ENCODE data around the gene KCNH8. TPM values are rescaled to one million over a fixed set of nuclear protein-coding genes. Genes with fewer than 3 reads are reported as not detected.
A peak's percentile ranks its signal among the peaks of the same experiment; 100 is the strongest.
"Not testable (repeated sequence)": the region's sequence is repeated elsewhere in the genome, so short reads cannot be mapped to it uniquely, and the experiment has no call there.

Gene KCNH8
- total and polyA plus RNA-seq, 5 experiments from 2014 or later, result 0.26 to 0.58 TPM; not detected in 3

DNA sequence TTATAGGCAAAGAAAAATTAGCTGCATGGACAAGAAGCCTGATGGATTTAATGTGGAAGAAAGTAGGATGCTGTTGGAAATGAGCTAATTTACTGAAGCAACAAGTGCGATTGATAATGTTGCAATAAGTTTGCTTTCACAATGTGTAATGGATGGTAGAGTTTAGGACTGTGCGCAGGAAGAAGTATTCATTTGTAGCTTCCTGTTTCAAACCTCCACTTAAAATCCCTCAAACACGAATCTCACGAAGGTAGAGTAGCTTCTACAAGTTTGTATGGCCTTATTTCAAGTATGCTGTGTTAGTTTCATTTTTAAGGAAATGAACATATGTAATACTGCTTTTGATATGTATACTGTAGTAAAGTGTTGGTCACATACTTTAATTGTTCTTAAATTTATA, 42.3 kb downstream of the KCNH8 start:
- H3K27ac Mint-ChIP-seq, result no peak overlapping the region
- ATAC-seq (no peak), DNase-seq (no peak)
- POLR2A ChIA-PET, result no interaction called here
- no peaks in the 10 kb centered on the region for H3K27me3 Mint-ChIP-seq
- H3K36me3 Mint-ChIP-seq, result no peaks in the 10 kb centered on the region
- no peak overlapping the region for H3K4me3 Mint-ChIP-seq
- H3K9me3 Mint-ChIP-seq, result no peaks in the 10 kb centered on the region
- H3K4me1 Mint-ChIP-seq, result peaks cover 0 to 4% (median 0%) of the 10 kb centered on the region in 4 donors

DNA sequence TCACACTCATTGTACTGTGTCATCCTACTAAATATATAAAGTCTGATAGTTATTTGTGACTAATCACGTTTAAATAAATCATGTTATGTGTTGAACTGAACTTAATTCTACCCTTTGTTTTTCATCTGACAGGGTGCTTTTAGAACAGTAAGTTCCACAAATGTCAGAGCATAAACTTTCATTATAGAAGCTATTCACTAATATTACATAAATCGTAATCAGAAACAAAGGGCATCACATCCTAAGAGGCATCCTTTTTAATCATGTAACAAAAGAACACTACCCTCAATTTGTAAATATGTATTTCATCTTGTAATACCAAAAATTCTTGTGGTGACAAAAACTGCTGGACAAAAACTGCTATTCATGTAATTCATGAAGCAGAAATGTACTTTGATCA, 50.8 kb downstream of the KCNH8 start:
- ATAC-seq, result no peak
- Mint-ChIP-seq H3K27me3 (peaks cover 0 to 3% (median 1%) of the 10 kb centered on the region in 5 donors), H3K4me3 (no peak overlapping the region), H3K9me3 (no peaks in the 10 kb centered on the region), H3K36me3 (no peaks in the 10 kb centered on the region), H3K27ac (no peak overlapping the region), H3K4me1 (no peaks in the 10 kb centered on the region)
- POLR2A ChIA-PET, result no interaction called here
- no peak for DNase-seq

DNA sequence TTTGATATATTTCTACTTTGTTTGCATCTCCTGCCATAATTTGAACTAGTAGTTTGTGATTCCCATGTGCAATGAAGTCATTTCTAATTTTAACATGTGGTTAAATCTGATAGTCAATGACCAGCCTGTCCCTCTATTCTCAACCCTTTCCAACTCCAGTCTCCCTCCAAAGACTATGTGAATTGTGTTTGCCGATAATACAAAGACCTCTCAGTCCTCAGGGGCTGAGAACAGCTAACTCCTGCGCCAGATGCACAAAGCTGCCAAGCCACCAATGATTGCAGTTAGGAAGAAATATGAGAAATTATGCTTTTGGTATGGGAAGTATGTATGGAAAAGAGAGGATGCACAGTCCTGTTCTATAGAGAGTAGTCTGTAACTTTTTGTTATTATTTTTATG, 54.0 kb downstream of the KCNH8 start:
- Mint-ChIP-seq H3K4me1 (no peaks in the 10 kb centered on the region), H3K27ac (no peak overlapping the region), H3K4me3 (no peak overlapping the region), H3K9me3 (no peaks in the 10 kb centered on the region), H3K36me3 (no peaks in the 10 kb centered on the region), H3K27me3 (peaks cover 0 to 10% (median 2%) of the 10 kb centered on the region in 5 donors)
- ATAC-seq (no peak), DNase-seq (no peak)
- POLR2A ChIA-PET, result no interaction called here

DNA sequence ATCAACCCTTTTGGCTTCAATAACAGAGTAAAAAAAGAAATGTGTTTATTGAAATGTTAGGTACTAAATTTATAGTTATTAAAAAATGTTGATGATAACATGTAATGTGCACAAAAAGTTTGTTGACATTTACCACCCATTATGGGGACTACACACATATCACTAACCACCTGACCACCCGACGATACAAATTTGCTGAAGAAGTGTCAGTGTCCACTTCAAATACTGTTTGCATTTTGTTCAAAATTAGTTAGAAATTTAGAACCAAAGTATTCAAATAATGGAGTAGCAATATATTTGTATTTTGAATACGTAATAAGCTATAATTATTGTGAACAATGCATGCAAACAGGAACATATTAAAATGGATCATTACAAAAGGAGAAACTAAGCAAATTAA, 54.4 kb downstream of the KCNH8 start:
- DNase-seq (no peak), ATAC-seq (no peak)
- Mint-ChIP-seq H3K9me3 (no peaks in the 10 kb centered on the region), H3K4me3 (no peak overlapping the region), H3K27me3 (peaks cover 0 to 10% (median 2%) of the 10 kb centered on the region in 5 donors), H3K36me3 (no peaks in the 10 kb centered on the region), H3K4me1 (no peaks in the 10 kb centered on the region), H3K27ac (no peak overlapping the region)
- POLR2A ChIA-PET, result no interaction called here

DNA sequence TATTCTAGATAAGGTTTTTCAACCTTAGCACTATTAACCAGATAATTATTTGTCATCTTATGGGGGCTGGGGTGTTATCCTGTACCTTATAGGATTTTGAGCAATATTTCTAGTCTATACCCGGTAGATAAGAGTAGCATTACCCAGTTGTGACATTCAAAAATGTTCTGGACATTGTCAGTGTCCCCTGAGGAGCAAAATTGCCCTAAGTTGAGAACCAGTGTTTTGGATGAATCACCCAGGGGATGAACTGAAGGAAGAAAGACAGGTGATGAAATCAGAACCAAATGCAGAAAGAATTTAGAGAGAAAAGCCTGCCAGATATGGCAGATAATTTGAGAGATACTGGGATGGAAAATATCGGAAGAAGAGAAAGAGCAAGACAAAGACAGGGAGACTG, 58.2 kb downstream of the KCNH8 start:
- no peaks in the 10 kb centered on the region for H3K36me3 Mint-ChIP-seq
- no peak for DNase-seq
- no peak overlapping the region for H3K4me3 Mint-ChIP-seq
- no peak overlapping the region for H3K27ac Mint-ChIP-seq
- no peaks in the 10 kb centered on the region for H3K9me3 Mint-ChIP-seq
- peaks cover 0 to 7% (median 1%) of the 10 kb centered on the region in 5 donors for H3K27me3 Mint-ChIP-seq
- no peaks in the 10 kb centered on the region for H3K4me1 Mint-ChIP-seq
- ATAC-seq, result no peak
- POLR2A ChIA-PET, result no interaction called here

DNA sequence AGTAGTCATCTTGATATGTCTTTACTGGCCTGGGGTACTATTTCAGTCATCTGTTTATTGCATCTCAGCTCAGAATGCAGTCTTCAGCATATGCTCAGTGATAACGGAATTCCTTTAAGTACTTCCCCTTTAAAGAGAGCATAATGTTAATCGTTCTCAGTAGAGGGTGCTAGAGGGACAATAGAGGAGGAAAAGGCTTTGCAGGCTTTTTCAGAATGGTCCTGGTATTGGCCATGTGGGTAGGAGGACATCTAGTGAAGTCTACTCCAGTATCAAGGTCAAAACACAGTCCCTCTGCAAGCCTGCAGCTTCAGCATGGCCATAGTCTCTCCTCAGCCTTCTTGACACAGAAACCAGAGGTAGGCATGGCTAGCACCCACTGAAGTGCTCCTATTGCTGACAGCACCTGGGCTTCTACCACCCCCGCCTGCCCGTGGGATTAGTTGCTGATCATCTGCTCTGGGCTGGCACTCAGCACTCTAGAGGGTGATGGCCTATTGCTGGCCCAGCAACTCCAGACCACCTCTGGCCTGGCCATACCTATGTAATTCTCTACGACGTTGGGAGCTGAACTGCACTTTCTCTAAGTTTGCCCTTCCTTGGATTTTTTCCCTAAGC, 65.4 kb downstream of the KCNH8 start:
- no peak overlapping the region for H3K4me3 Mint-ChIP-seq
- H3K4me1 Mint-ChIP-seq, result peaks cover 0 to 3% (median under 1%) of the 10 kb centered on the region in 4 donors
- no peak for ATAC-seq
- H3K27me3 Mint-ChIP-seq, result no peaks in the 10 kb centered on the region
- POLR2A ChIA-PET, result no interaction called here
- H3K27ac Mint-ChIP-seq, result no peak overlapping the region
- no peak for DNase-seq
- H3K36me3 Mint-ChIP-seq, result no peaks in the 10 kb centered on the region
- no peaks in the 10 kb centered on the region for H3K9me3 Mint-ChIP-seq

DNA sequence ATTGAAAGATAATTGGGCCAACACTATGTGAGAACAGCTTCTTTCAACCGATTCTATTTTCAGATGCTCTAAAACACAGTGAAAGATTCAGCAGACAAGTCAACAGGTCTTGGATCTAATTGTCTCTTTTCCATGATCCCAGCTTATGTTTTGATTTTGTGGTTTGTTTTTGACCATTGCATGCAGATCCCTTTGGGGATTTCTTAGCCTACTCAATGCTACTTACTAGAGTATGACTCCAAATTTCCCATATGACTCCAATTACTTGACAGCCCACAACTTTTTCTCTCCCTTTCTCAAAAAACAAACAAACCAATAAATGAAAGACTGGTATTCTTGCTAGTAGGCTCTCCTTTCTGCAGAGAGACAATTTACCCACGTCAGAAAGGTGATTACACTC, 67.1 kb downstream of the KCNH8 start:
- H3K27ac Mint-ChIP-seq, result no peak overlapping the region
- no peak overlapping the region for H3K4me3 Mint-ChIP-seq
- no peaks in the 10 kb centered on the region for H3K9me3 Mint-ChIP-seq
- DNase-seq (no peak), ATAC-seq (no peak)
- H3K4me1 Mint-ChIP-seq, result peaks cover 0 to 3% (median under 1%) of the 10 kb centered on the region in 4 donors
- no peaks in the 10 kb centered on the region for H3K36me3 Mint-ChIP-seq
- POLR2A ChIA-PET, result no interaction called here
- H3K27me3 Mint-ChIP-seq, result no peaks in the 10 kb centered on the region

DNA sequence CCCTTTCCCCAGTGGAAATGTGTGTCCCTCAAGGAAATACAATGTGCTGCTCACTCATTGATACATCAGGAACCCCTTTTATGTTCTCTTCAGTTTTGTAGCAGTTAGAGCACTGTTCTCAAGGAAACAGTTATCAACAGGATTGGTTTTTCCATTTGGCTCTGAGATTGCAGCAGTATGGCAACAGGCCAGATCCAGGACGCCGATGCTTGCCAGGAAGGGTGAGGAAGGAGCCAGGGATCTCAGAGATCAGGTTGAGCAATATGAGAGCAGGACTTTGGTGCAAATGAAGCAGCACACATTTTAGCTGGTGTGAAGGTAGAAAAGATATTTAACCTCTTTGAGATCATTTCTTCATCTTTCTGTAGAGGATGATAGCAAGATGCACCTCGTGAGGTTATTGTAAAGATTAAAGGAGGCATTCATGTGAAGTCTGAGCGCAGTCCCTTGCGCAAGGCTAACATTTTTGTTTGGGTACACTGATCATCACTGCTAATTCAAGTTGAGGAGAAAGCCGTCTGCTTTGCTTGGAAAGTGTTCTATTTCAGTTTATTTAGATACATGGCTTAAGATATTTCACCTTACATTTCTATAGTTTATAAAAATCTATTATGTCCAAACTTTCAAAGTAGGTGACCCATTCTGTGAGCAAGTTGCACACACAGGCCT, 68.5 kb downstream of the KCNH8 start:
- DNase-seq (no peak), ATAC-seq (no peak)
- POLR2A ChIA-PET, result no interaction called here
- peaks cover 0 to 3% (median under 1%) of the 10 kb centered on the region in 4 donors for H3K4me1 Mint-ChIP-seq
- H3K4me3 Mint-ChIP-seq, result no peak overlapping the region
- no peaks in the 10 kb centered on the region for H3K27me3 Mint-ChIP-seq
- H3K36me3 Mint-ChIP-seq, result no peaks in the 10 kb centered on the region
- no peaks in the 10 kb centered on the region for H3K9me3 Mint-ChIP-seq
- peak overlapping the region in 1 of 10 donors; percentile 9 for H3K27ac Mint-ChIP-seq

DNA sequence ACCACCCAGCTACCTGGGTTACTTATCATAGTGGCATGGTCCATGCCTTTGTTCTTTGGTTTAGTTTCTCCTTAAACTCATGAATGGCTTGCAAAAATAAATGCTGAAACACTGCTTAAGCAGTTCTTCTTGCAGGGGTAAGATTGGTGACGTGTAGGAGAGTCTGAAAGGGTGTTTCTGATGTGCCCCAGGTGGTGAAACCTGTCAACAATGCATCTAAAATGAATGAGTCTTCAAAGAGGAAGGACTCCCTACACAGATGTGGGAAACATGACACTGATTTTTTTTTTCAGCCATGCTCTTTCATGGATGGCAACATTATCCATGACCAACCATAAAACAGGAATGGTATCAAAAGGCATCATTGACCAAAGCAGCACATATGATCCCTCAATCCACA, 72.0 kb downstream of the KCNH8 start:
- Mint-ChIP-seq H3K27ac (no peak overlapping the region), H3K9me3 (no peaks in the 10 kb centered on the region), H3K36me3 (no peaks in the 10 kb centered on the region), H3K27me3 (no peaks in the 10 kb centered on the region), H3K4me3 (no peak overlapping the region), H3K4me1 (no peaks in the 10 kb centered on the region)
- DNase-seq, result no peak
- no peak for ATAC-seq
- POLR2A ChIA-PET, result interaction anchor here (0.5 kb wide), 1 partner anchor 12 kb away, joined by 4 read pairs; no protein-coding TSS in a partner anchor

DNA sequence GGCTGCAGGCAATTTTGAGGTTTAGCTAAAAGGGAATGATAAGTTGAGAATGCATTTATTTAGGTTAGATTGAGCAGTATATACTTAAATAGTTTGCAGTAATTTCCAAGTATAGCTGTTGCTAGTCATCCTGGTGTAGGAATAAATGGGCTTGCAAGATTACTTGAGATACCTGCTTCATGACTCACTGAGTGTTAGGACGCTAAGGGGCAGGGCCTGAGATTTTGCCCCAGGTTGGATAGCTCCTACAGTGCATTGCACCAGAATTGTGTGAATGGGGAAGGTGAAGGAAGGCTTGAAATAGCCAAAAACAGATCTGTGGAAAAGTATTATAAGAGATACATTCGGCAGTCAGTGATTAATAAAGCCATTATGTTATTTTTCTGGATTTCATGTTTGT, 72.8 kb downstream of the KCNH8 start:
- H3K4me1 Mint-ChIP-seq, result no peaks in the 10 kb centered on the region
- no peak for DNase-seq
- no peak for ATAC-seq
- POLR2A ChIA-PET, result no interaction called here
- H3K4me3 Mint-ChIP-seq, result no peak overlapping the region
- H3K36me3 Mint-ChIP-seq, result no peaks in the 10 kb centered on the region
- H3K27me3 Mint-ChIP-seq, result no peaks in the 10 kb centered on the region
- no peaks in the 10 kb centered on the region for H3K9me3 Mint-ChIP-seq
- no peak overlapping the region for H3K27ac Mint-ChIP-seq

DNA sequence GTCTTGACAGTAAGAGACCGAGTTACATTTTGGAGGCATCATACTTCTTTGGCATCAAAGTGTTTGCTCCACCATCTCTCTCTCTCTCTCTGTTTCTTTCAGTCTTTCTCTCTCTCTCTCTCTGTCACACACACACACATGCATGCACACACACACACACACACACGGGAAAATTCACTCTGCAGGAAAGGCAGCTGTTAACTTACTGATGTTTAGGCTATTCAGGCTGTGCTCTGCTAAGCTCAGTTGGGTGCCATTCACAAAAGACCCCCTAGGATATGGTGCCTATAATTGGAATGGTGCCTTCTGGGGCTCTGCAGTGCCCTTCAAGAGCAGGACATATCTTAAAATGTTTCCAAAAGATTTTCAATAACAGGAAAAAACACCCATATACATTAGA, 78.2 kb downstream of the KCNH8 start:
- Mint-ChIP-seq H3K27ac (no peak overlapping the region), H3K4me1 (peaks cover 0 to 6% (median 0%) of the 10 kb centered on the region in 4 donors), H3K27me3 (peaks cover 0 to under 1% (median 0%) of the 10 kb centered on the region in 5 donors), H3K9me3 (no peaks in the 10 kb centered on the region), H3K36me3 (no peaks in the 10 kb centered on the region), H3K4me3 (no peak overlapping the region)
- ATAC-seq (no peak), DNase-seq (no peak)
- POLR2A ChIA-PET, result no interaction called here

DNA sequence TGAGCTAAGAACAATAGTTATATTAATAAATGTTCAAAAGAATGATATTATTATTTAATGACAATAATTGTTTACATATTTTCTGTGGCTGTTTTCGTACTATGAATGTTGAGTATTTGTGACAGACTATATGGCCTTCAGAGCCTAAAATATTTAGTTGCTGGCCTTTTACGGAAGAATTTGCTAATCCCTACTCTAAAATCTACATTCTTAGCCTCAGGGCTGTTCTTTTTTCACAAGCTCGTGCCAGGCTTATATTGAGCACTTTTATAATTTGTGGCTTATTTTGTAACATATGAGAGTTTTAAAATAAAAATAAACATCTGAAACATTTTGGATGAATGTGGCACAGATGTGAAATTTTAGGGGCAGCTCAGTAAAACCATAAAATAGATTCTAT, 79.9 kb downstream of the KCNH8 start:
- POLR2A ChIA-PET, result no interaction called here
- no peaks in the 10 kb centered on the region for H3K9me3 Mint-ChIP-seq
- H3K27me3 Mint-ChIP-seq, result peaks cover 0 to 4% (median 0%) of the 10 kb centered on the region in 5 donors
- H3K27ac Mint-ChIP-seq, result no peak overlapping the region
- H3K4me1 Mint-ChIP-seq, result peaks cover 0 to 6% (median 1%) of the 10 kb centered on the region in 4 donors
- no peak overlapping the region for H3K4me3 Mint-ChIP-seq
- no peaks in the 10 kb centered on the region for H3K36me3 Mint-ChIP-seq
- no peak for ATAC-seq
- no peak for DNase-seq

DNA sequence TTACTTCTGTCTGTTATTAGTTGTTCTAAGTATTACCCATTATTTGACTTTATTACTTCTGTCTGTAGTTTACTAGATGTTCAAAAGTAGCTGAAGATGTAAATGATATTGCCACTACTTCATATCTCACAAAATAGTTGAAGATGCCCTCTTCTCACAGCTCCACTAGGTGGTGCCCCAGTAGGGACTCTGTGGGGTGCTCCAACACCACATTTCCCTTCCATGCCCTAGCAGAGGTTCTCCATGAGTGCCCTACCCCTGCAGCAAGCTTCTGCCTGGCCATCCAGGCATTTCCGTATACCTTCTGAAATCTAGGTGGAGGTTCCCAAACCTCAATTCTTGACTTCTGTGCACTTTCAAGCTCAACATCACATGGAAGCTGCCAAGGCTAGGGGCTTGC, 80.8 kb downstream of the KCNH8 start:
- Mint-ChIP-seq H3K9me3 (no peaks in the 10 kb centered on the region), H3K36me3 (no peaks in the 10 kb centered on the region), H3K4me3 (no peak overlapping the region), H3K27me3 (peaks cover 0 to 8% (median 3%) of the 10 kb centered on the region in 5 donors), H3K27ac (peak overlapping the region in 1 of 10 donors; percentile 65), H3K4me1 (peaks cover 3 to 9% (median 6%) of the 10 kb centered on the region in 4 donors)
- no peak for ATAC-seq
- DNase-seq, result no peak
- POLR2A ChIA-PET, result no interaction called here

DNA sequence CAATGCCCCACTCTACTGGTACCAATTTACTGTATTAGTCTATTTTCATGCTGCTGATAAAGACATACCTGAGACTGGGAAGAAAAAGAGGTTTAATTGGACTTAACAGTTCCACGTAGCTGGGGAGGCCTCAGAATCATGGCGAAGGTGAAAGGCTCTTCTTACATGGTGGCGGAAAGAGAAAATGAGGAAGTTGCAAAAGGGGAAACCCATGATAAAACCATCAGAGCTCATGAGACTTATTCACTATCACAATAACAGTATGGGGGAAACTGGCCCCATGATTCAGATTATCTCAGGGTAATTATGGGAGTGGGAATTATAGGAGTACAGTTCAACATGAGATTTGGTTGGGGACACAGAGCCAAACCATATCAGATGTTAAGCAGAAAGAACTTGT, 81.6 kb downstream of the KCNH8 start:
- H3K4me3 Mint-ChIP-seq, result peak overlapping the region in 1 of 10 donors; percentile 52
- peak overlapping the region in 2 of 10 donors; percentile 65 to 67 for H3K27ac Mint-ChIP-seq
- DNase-seq, POLR2A ChIA-PET, H3K4me1 Mint-ChIP-seq, H3K27me3 Mint-ChIP-seq, ATAC-seq, H3K9me3 Mint-ChIP-seq, H3K36me3 Mint-ChIP-seq: not testable (repeated sequence)
